Esophagus muscularis mucosa (tissue), 3 donors: Measurements from ENCODE around the gene GOLGA5.

Source experiments
- POLR2A ChIP-seq: fragments of 450-650 bp; IDR thresholded peaks from one replicate; pipeline ENCODE4 v1.6.1; 2017; ENCODE audit warnings: antibody characterized with exemption, moderate library complexity, mild to moderate bottlenecking, low read depth
- TF ChIP-seq, protein P1 (sequence below), 3 experiments: fragments of 200-600 bp in 2 of 3; fragments of 450-650 bp in 1 of 3; sonication (generic) in 2 of 3; IDR thresholded peaks; one replicate each; pipeline ENCODE4 v1.5.1; 2017 to 2019; ENCODE audit warnings: antibody characterized with exemption in 3 of 3, mild to moderate bottlenecking in 2 of 3, moderate library complexity in 1 of 3

DNA sequence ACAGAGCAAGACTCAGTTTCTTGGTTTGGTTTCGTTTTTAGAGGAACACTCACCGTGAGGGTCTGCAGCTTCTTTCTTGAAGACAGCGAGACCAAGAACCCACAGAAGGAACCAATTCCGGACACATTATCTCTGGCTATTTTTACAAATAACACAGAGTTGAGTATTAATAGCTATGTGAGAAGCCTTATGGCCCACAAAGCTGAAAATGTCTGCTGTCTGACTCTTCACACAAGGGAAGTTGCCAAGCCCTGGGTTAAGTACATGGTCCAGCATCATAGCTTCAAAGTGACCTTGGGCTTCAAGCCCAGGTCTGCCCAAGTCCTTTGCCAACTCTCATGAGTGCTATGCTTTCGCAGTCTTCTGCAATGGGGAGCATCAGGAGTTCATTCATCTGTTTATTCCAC, 43.1 kb upstream of the GOLGA5 start:
- TF ChIP-seq, protein P1, sequence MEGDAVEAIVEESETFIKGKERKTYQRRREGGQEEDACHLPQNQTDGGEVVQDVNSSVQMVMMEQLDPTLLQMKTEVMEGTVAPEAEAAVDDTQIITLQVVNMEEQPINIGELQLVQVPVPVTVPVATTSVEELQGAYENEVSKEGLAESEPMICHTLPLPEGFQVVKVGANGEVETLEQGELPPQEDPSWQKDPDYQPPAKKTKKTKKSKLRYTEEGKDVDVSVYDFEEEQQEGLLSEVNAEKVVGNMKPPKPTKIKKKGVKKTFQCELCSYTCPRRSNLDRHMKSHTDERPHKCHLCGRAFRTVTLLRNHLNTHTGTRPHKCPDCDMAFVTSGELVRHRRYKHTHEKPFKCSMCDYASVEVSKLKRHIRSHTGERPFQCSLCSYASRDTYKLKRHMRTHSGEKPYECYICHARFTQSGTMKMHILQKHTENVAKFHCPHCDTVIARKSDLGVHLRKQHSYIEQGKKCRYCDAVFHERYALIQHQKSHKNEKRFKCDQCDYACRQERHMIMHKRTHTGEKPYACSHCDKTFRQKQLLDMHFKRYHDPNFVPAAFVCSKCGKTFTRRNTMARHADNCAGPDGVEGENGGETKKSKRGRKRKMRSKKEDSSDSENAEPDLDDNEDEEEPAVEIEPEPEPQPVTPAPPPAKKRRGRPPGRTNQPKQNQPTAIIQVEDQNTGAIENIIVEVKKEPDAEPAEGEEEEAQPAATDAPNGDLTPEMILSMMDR (IDR thresholded peaks at IDR 0.05) = no peak
- TF ChIP-seq POLR2A = no peak
